ENCODE data around the gene FNBP1.

FNBP1 gene

DNA sequence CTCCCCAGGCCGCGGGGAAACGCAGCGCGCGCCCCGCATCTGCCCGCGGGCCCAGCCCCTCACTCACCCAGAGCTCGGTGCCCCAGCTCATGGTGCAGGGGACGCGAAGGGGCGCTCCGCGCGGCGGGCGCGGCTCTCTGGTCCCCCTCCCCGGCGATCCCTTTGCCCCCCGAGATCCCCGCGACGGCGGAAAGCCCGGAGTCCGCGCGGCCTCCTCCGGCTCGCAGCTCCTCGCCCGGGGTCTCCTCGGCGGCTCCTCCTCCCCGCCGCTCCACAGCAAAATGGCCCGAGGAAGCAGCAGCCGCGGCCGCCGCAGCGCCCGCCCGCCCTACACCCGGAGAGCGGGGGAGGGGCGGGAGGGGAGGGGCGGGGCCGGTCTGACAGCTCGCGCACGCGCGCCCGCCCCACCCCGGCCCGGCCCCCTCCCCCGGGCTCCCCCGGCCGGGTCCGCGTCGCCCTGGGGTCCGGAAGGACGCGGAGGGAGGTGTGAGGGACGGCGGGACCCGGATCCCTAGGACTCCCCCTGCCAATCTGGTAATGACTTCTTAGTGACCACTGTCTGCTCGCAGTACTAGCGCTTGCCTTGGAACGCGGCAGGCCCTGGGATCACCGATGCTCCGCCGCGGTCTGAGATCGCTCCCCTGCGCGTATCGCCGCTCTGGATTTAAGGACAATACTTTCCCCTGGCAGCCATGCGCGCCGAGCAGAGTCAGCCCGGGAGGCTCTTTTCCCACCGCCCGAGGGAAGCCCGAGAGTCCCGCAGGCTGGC is at the start of gene FNBP1:
TSS of gene FNBP1 (minus strand) at position 305 of the 769 bp plus-strand sequence. CDS start at position 91, 214 bp downstream.
- DNase-seq (ENCODE audit: low read depth): peak; percentile 55

- no peak for DNase-seq (ENCODE audit: low read depth)
Observed at GRCh38 chr9:130090915-130091314, 47.9 kb upstream of the FNBP1 start.

GRCh38 chr9:130089141-130089540 is 46.2 kb upstream of the FNBP1 start:
- DNase-seq (ENCODE audit: low read depth): no peak

DNA sequence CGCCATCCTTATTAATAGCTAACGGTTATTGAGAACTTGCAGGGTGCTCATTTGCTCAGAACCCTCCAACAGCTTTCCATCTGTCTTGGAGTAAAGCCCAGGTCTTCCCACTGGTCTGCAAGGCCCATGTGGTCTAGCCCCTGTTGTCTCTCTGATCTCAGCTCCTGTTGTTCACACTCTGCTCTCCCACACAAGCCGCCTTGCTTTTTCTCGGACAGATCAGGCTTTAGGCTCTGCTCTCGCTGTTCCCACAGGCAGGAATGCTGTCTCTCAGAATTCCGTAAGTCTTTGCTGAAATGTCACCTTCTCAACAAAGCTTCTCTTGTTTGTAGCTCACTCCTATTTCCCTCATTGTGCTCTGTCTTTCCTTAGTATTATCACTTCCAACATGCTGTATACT is 45.1 kb upstream of the FNBP1 start:
- no peak for DNase-seq (ENCODE audit: low read depth)

DNA sequence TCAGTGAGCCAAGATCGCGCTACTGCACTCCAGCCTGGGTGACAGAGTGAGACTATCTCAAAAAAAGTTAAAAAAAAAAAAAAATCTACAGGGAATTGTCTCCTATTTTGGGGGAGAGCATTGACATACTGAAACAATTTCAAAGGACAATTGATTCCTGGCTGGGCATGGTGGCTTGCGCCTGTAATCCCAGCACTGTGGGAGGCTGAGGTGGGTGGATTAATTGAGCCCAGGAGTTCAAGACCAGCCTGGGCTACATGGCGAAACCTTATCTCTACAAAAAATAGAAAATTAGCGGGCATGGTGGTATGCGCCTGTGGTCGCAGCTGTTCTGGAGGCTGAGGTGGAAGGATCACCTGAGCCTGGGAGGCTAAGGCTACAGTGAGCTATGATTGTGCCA is 41.3 kb upstream of the FNBP1 start:
- no peak for DNase-seq (ENCODE audit: low read depth)

DNA sequence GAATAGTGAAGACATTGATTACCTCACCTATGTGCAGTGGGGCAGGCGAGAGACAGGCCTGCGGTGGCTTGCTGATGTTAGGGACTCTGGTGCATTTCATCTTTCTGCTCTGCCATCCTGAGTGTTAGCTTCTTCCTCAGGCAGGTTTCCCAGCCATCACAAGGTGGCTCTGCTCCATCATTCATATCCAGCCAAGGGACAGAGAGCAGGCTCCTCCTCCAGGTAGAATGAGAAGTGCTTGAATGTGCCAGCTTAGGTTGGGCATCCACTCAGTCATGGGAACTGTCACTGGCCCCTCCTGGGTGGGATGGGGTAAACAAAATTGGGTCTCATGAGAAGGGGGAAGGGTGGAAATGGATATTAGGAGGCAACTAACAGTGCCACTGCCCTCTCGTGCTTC is 35.6 kb upstream of the FNBP1 start:
- DNase-seq (ENCODE audit: low read depth): no peak

- no peak for DNase-seq (ENCODE audit: low read depth)
Observed at GRCh38 chr9:130073373-130073772, 30.4 kb upstream of the FNBP1 start.

- DNase-seq (ENCODE audit: low read depth): no peak
Observed at GRCh38 chr9:130072515-130073235, 29.7 kb upstream of the FNBP1 start.

DNA sequence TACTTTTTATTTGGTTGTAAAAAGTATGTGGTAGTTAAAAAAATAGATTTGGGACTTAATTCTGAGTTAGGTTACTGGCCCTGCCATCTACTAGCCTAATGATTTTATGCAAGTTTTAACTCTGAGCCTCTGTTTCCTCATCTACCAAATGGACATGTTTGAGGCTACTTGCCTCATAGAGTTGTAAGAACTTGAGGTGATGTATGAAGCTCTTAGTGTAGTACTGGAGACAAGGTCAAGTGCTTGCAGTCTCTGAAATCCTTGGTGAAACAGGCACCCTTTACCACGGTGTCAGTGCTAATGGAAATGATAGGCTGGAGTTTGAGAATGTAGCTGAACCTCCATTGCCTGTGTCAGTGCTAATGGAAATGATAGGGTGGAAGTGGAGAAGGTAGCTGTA is 26.1 kb upstream of the FNBP1 start:
- DNase-seq (ENCODE audit: low read depth): no peak

GRCh38 chr9:130064621-130065020 is 21.6 kb upstream of the FNBP1 start:
- no peak for DNase-seq (ENCODE audit: low read depth)

DNA sequence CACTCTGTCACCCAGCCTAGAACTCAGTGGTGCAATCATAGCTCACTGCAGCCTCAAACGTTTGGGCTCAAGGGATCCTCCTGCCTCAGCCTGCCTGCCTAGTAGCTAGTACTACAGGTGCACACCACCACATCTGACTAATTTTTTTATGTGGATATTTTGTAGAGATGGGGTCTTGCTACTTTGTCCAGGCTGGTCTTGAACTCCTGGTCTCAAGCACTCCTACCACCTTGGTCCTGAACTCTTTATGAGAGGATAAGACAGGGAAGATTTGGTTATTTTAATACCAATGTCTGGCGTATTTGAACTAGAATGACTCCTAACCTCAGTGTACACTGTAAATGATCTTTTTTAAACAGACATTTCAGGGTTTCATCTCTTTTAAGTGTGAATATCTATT is 19.8 kb upstream of the FNBP1 start:
- no peak for DNase-seq (ENCODE audit: low read depth)

DNA sequence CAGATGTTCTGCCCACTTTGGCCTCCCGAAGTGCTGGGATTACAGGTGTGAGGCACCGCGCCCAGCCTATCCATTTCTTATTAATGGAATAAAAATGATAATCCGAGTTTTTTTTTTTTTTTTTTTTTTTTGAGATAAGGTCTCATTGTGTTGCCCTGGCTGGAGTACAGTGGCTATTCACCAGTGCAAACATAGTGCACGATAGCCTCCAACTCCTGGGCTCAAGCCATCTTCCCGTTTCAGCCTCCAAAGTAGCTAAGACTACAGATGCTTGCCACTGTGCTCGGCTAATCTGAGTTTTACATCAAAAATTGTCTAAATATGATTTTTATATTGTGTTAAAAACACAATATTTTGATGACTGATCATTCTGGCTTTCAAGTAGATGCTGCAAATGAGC is 17.3 kb upstream of the FNBP1 start:
- DNase-seq (ENCODE audit: low read depth): no peak

GRCh38 chr9:130058887-130059286 is 15.9 kb upstream of the FNBP1 start:
- DNase-seq (ENCODE audit: low read depth): no peak

- DNase-seq (ENCODE audit: low read depth): no peak
Observed at GRCh38 chr9:130058154-130058553, 15.2 kb upstream of the FNBP1 start.

DNA sequence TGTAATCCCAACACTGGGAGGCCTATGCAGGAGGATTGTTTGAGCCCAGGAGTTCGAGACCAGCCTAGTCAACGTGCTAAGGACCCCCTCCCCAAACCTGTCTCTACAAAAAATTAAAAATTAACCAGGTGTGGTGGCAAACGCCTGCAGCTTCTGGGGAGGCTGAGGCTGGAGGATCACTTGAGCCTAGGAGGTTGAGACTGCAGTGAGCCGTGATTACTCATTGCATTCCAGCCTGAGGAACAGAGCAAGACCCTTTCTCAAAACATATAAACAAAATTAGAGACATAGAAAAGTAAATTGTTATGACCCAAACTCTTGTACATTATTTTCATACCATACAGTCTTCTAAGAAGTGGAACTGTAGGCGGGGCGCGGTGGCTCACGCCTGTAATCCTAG is 11.8 kb upstream of the FNBP1 start:
- no peak for DNase-seq (ENCODE audit: low read depth)

DNA sequence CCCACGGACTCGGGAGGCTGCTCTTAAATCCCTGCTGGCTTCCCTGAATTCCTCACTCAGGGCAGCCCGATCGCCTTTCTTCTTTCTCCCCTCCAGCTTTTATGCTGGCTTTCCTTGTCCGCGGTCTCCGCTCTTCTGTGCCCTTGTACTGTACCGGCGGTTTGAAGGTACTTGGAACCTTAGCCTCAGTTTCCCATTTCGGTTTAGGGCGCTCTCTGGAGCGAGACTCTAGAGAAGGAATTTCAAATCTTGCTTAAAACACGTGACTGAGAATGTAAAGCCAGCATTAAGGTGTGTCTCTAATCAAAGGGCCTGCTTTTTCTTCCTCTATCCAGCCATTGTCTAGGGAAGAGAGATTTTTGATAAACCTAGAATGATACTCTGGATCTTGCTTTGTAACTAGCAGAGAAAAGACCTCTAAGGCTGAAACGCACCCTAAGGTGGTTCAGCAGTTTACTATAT is 11.4 kb upstream of the FNBP1 start:
- no peak for DNase-seq (ENCODE audit: low read depth)

GRCh38 chr9:130053504-130054324 is 10.7 kb upstream of the FNBP1 start, which contains the start of gene GPR107:
GPR107 (plus strand) TSS chr9:130053906; CDS start chr9:130053933, 27 bp downstream.
- DNase-seq (ENCODE audit: low read depth): peak; percentile 46

DNA sequence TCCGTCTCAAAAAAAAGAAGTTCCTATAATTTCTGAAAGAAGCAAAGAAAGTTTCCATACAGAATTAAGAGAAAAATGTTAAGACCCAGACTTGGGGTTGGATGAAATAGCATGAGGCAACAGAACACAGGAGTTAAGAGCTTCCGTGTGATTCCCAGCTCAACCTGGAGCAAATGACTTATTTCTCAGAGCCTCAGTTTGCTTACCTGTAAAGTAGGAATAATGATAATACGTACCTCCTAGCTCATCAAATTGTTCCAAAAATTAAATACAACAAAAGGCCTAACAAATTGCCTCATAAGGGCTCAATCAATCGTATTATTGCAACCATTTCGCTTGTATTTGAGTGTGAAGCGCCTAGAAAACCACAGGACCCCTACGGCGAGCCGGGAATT is 10.1 kb upstream of the FNBP1 start:
- DNase-seq (ENCODE audit: low read depth): no peak

DNA sequence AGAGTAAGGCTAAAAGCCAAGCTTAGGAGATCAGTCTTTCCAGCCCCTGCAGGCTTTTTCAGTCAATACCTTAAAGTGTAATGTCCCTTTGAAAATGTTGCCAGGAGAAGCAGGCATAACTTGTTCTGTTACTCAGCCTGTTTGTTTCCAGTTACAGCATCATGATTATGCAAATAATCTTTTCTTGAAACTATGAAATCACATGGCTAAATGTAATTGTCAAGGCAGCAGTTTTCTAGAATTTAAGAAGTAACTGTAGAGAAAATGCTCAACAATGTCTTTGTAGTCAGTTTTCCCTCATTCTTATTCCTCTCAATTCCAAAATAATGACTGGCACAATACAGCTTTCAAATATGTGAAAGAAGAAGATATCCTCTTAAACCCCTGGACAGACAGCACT is 8.9 kb upstream of the FNBP1 start:
- no peak for DNase-seq (ENCODE audit: low read depth)

- no peak for DNase-seq (ENCODE audit: low read depth)
Observed at GRCh38 chr9:130050462-130050861, 7.5 kb upstream of the FNBP1 start.

GRCh38 chr9:130049431-130050210 is 6.6 kb upstream of the FNBP1 start:
- DNase-seq (ENCODE audit: low read depth): no peak
